ENCODE data around the gene SOAT2. TPM values are rescaled to one million over a fixed set of nuclear protein-coding genes. Genes with fewer than 3 reads are reported as not detected.

SOAT2 gene
- total RNA-seq, 1 donor from 2014 or later, result not detected

GRCh38 chr12:53065470-53065869, 37.8 kb upstream of the SOAT2 start:
- DNase-seq (ENCODE audit: low read depth), result no peak

DNA sequence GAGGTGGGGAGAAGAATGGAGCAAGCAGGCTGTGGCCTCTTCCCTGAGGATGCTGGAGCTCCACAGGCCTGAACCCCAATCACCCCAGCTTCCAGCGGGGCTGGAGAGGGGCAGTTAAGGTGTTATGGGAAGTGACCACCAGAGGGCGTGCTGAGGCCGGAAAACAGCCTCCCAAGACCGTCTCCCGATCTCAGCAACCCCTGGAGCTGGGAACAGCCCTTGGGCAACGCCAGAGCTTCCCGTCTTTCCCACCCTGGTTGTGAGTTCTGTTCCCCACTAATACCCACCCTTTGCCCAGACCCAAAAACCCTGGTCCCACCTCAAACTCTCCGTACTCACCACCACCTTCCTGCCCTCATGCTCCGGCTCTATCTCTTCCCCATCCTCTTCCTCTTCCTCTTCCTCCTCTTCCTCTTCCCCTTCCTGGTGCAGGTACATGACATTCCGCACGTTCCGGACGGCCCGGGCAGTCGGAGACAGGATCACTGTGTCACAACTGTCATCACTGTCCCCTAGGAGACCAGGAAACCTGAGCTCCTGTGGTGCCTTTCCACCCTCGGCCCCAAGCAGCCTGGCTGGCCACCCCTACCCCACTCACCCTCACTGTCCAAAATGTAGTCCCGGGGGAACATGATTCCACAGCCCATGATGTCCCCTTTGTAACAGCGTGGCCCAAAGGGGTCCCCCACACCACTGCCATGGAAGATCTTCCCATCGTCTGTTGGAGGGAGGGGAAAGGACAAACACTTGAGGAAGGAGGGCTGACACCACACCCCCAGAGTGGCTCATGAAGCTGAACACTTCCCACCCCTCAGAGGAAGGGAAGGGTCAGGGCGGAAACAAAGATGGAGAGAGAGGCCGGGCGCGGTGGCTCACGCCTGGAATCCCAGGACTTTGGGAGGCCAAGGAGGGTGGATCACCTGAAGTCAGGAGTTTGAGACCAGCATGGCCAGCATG, 37.0 kb upstream of the SOAT2 start:
- peak; percentile 59 for DNase-seq (ENCODE audit: low read depth)

DNA sequence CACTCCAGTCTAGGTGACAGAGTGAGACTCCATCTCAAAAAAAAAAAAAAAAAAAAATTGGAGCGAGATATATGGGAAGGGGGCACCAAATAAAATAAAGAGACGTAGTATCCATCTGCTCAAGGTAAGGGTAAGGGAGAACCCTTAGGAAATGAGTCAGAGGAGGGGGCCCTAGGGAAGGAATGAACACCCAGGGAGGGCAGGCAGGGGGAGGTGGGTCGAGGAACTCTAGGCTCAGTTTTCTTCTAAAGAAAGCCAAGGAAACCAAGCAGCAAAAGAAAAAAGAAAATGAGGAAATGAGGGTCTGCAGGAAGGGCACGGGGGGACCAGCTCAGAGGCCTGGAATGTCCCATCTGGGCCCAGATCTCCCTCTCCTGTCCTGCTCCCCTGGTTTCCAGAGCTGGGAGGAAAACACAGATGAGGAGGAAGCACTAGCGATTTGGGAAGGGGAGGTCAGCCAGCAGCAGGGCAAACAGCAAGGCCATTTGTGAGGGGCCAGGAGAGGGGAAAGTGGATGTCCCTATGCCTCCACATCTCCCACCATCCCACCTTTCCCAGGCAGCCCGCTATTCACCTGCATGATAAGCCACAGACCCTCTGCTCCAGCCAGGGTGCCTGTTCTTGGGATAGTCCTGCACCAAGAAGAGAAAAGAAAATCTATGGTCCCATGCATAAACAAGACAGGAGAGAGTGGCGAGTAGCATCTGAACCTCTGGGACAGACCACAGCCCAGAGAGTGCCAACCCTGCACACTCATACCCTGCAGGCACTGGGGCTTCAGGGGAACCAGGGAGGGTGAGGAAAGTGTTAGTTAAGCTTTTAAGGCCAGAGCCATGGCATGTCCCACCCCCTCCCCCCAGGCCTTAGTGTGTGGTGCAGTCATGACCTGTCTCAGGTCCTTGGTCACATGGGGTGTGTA, 36.0 kb upstream of the SOAT2 start:
- no peak for DNase-seq (ENCODE audit: low read depth)

DNA sequence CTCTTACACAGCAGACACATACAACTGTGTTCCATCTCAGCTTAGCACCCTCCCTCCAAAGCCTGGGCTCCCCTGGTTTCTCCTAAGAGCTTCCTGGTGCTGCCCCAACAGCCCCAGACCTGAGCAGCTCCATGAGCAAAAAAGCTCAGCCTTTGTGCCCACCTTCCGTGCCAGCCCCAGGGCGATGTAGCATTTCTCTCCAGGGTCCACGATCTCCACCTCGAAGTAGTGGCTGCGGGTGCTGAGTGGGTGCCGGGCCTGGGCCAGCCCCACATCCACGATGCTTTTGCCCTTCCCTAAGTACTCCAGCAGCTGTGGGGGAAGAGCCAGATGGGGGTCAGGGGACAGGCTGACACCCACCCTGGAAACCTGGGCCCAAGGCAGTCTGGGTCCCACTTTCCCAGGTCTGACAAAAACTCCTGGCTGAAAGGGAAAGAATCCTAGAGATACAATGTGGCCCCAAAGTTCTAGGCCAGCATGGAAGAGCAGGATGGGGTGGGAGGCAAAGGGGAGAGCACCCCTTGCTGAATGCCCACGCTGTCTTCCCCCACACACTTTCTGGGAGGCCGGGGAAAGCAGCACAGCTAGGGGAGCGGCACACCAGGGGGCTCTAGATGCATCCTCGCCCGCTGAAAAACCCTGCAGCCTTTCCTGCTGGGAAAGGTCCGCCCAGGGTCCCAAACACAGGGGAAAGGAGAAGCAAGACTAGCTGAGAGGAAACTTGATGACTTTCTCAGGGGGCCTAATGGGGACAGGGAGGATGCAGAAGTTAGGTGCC, 35.1 kb upstream of the SOAT2 start:
- DNase-seq (ENCODE audit: low read depth), result no peak

GRCh38 chr12:53068811-53069585, 34.3 kb upstream of the SOAT2 start:
- DNase-seq (ENCODE audit: low read depth), result no peak

DNA sequence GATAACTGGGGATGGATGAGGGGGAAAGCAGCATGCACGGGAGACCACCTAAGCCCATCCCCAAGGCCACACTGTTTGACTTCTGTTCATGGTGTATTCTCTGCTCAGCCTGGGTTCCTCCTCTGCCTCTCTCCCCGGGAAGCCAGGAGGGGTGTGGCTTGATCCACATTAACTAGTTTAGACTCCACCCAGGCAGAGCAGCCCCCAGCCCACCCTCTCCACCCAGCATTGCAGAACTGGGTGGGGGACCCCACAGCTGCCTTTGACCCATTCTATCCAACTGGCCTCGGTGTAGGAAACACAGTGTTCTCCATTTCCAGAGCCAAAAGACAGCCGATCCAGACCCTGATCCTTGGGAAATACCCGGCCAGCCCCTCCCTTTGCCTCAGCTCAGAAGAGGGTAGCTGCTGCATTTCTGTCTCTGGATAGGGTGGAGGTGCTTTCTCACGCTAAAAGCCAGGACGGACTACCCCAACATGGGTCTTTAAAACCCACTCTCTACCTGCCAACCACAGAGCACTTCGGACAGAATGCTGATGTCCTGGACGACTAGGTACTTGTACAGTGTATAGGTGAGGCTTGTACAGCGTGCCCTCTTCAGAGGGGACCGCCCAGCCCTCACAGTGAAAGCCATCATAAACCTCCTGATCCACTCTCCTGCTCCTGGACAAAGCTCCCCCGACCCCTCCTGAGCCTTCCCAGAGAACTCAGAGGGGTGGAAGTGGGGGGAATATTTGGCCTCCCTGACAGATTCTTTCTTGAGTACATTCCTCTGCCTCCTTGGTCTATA, 33.5 kb upstream of the SOAT2 start:
- DNase-seq (ENCODE audit: low read depth), result no peak

GRCh38 chr12:53070877-53071492, 32.3 kb upstream of the SOAT2 start:
- no peak for DNase-seq (ENCODE audit: low read depth)

- DNase-seq (ENCODE audit: low read depth), result no peak
Observed at GRCh38 chr12:53071591-53072551, 31.4 kb upstream of the SOAT2 start.

GRCh38 chr12:53073881-53074280, 29.4 kb upstream of the SOAT2 start:
- no peak for DNase-seq (ENCODE audit: low read depth)

- no peak for DNase-seq (ENCODE audit: low read depth)
Observed at GRCh38 chr12:53074283-53074998, 28.8 kb upstream of the SOAT2 start.

DNA sequence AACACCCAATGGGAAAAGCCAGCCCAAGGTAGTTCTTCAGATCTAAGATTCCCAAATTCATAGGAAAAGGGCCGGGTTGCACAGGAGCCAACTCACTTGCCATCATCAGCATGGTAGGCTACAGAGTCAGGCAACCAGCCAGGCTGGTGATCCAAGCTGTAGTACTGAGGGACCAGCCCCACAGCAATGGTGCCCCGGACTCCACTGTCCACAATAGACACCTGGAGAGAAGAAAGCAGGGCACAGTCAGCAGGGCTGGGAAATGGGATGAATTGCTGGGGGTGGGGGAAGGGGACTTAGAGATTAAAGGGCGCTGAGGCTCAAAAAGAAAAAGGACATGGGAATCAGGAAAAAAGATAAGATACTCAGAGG, 28.3 kb upstream of the SOAT2 start:
- DNase-seq (ENCODE audit: low read depth), result no peak

- DNase-seq (ENCODE audit: low read depth), result no peak
Observed at GRCh38 chr12:53076461-53076860, 26.8 kb upstream of the SOAT2 start.

GRCh38 chr12:53077030-53077429, 26.3 kb upstream of the SOAT2 start:
- no peak for DNase-seq (ENCODE audit: low read depth)

GRCh38 chr12:53078425-53079225, 24.7 kb upstream of the SOAT2 start:
- DNase-seq (ENCODE audit: low read depth), result no peak

DNA sequence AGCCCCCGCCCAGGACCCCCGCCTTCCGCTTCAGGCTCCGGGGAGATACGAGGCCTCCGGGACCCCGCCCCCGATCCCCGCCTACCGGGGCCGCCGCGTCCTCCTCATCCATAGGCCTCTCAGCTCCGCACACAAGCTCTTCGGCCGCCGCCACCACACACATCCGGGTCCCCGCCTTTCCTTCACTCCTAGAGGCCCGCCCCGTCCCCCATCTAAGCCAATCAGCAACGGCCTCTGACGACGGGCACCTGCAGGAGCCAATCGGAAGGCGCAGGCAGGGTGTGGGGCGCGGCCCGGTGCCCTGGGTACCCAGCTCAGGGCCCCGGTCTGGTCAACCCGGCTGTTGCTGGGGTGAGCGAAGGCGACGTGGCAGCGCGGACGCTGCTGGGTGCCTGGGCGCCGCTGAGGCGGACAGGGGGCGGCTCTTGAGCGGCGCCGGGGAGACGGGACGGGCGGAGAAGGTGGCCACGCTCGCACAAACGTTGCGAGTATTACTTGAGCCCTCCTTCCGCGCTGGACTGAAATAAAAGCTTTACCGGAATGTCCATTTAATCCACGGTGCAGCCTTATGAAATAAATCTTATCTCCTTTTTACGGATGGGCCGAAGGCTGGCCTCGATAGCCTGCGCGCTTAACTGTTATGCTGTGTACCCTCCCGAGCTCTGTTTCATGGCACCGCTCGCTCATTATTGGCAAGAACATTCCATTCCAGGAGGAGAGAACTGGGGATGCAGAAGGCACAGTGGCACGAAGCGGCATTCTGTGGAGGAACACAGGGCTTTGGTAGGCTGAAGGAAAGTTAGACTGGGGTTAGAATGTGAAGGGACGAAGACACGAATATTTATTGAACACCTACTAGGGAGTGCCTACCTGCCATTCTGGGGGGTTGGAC, 23.8 kb upstream of the SOAT2 start, which contains the start of gene SPRYD3:
SPRYD3 (minus strand) TSS at position 165 of the 892 bp plus-strand sequence; CDS start at position 108, 57 bp downstream.
- peak; percentile 79 for DNase-seq (ENCODE audit: low read depth)

DNA sequence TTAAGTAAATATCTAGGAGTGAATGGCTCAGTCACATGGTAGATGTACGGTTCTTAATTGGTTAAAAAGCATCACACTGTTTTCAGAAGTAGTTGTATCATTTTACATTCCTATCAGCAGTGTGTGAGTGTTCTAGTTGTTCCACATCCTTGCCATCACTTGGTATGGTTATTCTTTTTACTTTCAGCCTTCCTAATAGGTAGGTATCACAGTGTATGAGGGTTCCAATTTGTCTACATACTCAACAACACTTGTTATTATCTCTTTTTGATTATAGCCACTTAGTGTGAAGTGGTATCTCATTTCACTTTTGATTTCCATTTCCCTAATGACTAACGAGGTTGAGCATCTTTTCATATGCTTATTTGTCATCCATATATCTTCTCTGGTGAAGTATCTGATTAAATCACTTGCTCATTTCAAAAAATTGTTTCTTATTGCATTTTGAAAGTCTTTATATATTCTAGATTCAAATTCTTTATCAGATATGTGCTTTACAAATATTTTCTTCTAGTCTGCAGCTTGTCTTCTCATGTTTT, 20.6 kb upstream of the SOAT2 start:
- no peak for DNase-seq (ENCODE audit: low read depth)

All from renal cortical epithelial cell (primary cell).